ENCODE measurements around the gene THADA. TPM values are rescaled to one million over a fixed set of nuclear protein-coding genes. Genes with fewer than 3 reads are reported as not detected.
A peak's percentile ranks its signal among the peaks of the same experiment; 100 is the strongest.
"Not testable (repeated sequence)": the region's sequence is repeated elsewhere in the genome, so short reads cannot be mapped to it uniquely, and the experiment has no call there.

The THADA gene
- total RNA-seq (52.9 TPM), polyA plus RNA-seq (10 to 100 TPM; 19.1 to 23.2 (median 19.8) TPM)

- Mint-ChIP-seq H3K4me1 (peaks cover 20 to 39% (median 26%) of the 10 kb centered on the region in 4 donors), H3K9me3 (peaks cover 0 to 3% (median 0%) of the 10 kb centered on the region in 7 donors), H3K27me3 (peaks cover 22% of the 10 kb centered on the region), H3K27ac (peak within 1 kb of the TSS; percentile 98 to 100 (median 99)), H3K36me3 (peaks cover 4% of the 10 kb centered on the region), H3K4me3 (peak within 1 kb of the TSS; percentile 94 to 99 (median 96))
- Histone ChIP-seq H3K4me1 (ENCODE audit: control insufficient read depth, insufficient read depth, low read length, poor library complexity, severe bottlenecking) (peaks cover 15% of the 10 kb centered on the region), H3K27ac (ENCODE audit: insufficient read depth, low read length, poor library complexity, severe bottlenecking) (peak within 1 kb of the TSS; percentile 91), H3K27me3 (ENCODE audit: control insufficient read depth, insufficient read depth, low read length) (no peaks in the 10 kb centered on the region), H3K36me3 (ENCODE audit: control insufficient read depth, insufficient read depth, low read length) (peaks cover 9% of the 10 kb centered on the region), H3K9me3 (ENCODE audit: control insufficient read depth in 2 of 2, low read length in 2 of 2) (no peaks in the 10 kb centered on the region), H3K4me3 (ENCODE audit: low read depth, low read length) (peak within 1 kb of the TSS; percentile 95)
- DNase-seq (peak; percentile 94 to 99 (median 94)), ATAC-seq (ENCODE audit: low read depth in 2 of 2) (peak; percentile 94 to 96)
These were observed at the start of gene THADA for GRCh38 chr2:43595603-43596412. THADA (minus strand) TSS chr2:43596038; CDS start chr2:43592392, 3,646 bp downstream.

GRCh38 chr2:43643680-43644079 is 47.8 kb upstream of the THADA start:
- peaks cover 9 to 14% of the 10 kb centered on the region in 2 experiments for H3K9me3 ChIP-seq (ENCODE audit: control insufficient read depth in 2 of 2, low read length in 2 of 2)
- H3K27ac Mint-ChIP-seq = no peak overlapping the region
- H3K36me3 Mint-ChIP-seq = no peaks in the 10 kb centered on the region
- H3K36me3 ChIP-seq (ENCODE audit: control insufficient read depth, insufficient read depth, low read length) = no peaks in the 10 kb centered on the region
- H3K4me1 Mint-ChIP-seq = no peaks in the 10 kb centered on the region
- H3K27me3 ChIP-seq (ENCODE audit: control insufficient read depth, insufficient read depth, low read length) = peaks cover 33% of the 10 kb centered on the region
- no peak overlapping the region for H3K27ac ChIP-seq (ENCODE audit: insufficient read depth, low read length, poor library complexity, severe bottlenecking)
- ATAC-seq (ENCODE audit: low read depth in 2 of 2) (no peak), DNase-seq (no peak)
- no peak overlapping the region for H3K4me3 Mint-ChIP-seq
- H3K4me1 ChIP-seq (ENCODE audit: control insufficient read depth, insufficient read depth, low read length, poor library complexity, severe bottlenecking) = no peaks in the 10 kb centered on the region
- peaks cover 0 to 14% (median 4%) of the 10 kb centered on the region in 7 donors for H3K9me3 Mint-ChIP-seq
- peaks cover 38% of the 10 kb centered on the region for H3K27me3 Mint-ChIP-seq
- H3K4me3 ChIP-seq (ENCODE audit: low read depth, low read length) = no peak overlapping the region

GRCh38 chr2:43642363-43642762 is 46.5 kb upstream of the THADA start:
- H3K9me3 Mint-ChIP-seq = peaks cover 0 to 14% (median 5%) of the 10 kb centered on the region in 7 donors
- no peaks in the 10 kb centered on the region for H3K36me3 Mint-ChIP-seq
- Histone ChIP-seq H3K4me3 (ENCODE audit: low read depth, low read length) (no peak overlapping the region), H3K36me3 (ENCODE audit: control insufficient read depth, insufficient read depth, low read length) (no peaks in the 10 kb centered on the region), H3K27me3 (ENCODE audit: control insufficient read depth, insufficient read depth, low read length) (peaks cover 34% of the 10 kb centered on the region), H3K9me3 (ENCODE audit: control insufficient read depth in 2 of 2, low read length in 2 of 2) (peaks cover 9 to 14% of the 10 kb centered on the region in 2 experiments), H3K27ac (ENCODE audit: insufficient read depth, low read length, poor library complexity, severe bottlenecking) (no peak overlapping the region), H3K4me1 (ENCODE audit: control insufficient read depth, insufficient read depth, low read length, poor library complexity, severe bottlenecking) (peaks cover 3% of the 10 kb centered on the region)
- peaks cover 46% of the 10 kb centered on the region for H3K27me3 Mint-ChIP-seq
- no peak for DNase-seq
- H3K27ac Mint-ChIP-seq = no peak overlapping the region
- no peak overlapping the region for H3K4me3 Mint-ChIP-seq
- no peak for ATAC-seq (ENCODE audit: low read depth in 2 of 2)
- peaks cover 0 to 7% (median 6%) of the 10 kb centered on the region in 4 donors for H3K4me1 Mint-ChIP-seq

- Histone ChIP-seq H3K27me3 (ENCODE audit: control insufficient read depth, insufficient read depth, low read length) (peaks cover 34% of the 10 kb centered on the region), H3K27ac (ENCODE audit: insufficient read depth, low read length, poor library complexity, severe bottlenecking) (no peak within 1 kb of the TSS), H3K4me1 (ENCODE audit: control insufficient read depth, insufficient read depth, low read length, poor library complexity, severe bottlenecking) (peaks cover 12% of the 10 kb centered on the region), H3K4me3 (ENCODE audit: low read depth, low read length) (peak within 1 kb of the TSS; percentile 75), H3K36me3 (ENCODE audit: control insufficient read depth, insufficient read depth, low read length) (no peaks in the 10 kb centered on the region), H3K9me3 (ENCODE audit: control insufficient read depth in 2 of 2, low read length in 2 of 2) (peaks cover 9 to 14% of the 10 kb centered on the region in 2 experiments)
- Mint-ChIP-seq H3K4me3 (peak within 1 kb of the TSS; percentile 86 to 94 (median 88)), H3K36me3 (no peaks in the 10 kb centered on the region), H3K9me3 (peaks cover 0 to 14% (median 5%) of the 10 kb centered on the region in 7 donors), H3K4me1 (peaks cover 5 to 19% (median 14%) of the 10 kb centered on the region in 4 donors), H3K27me3 (peaks cover 67% of the 10 kb centered on the region), H3K27ac (peak within 1 kb of the TSS; percentile 57 to 96 (median 59))
- DNase-seq (peak; percentile 58 to 79 (median 70)), ATAC-seq (ENCODE audit: low read depth in 2 of 2) (peak; percentile 98 to 99)
These were observed 41.4 kb upstream of the THADA start, which contains the start of gene PLEKHH2 for GRCh38 chr2:43637030-43637803. PLEKHH2 (plus strand) TSS chr2:43637260; CDS start chr2:43644674, 7,414 bp downstream.

GRCh38 chr2:43636621-43637020 is 40.8 kb upstream of the THADA start:
- H3K4me1 ChIP-seq (ENCODE audit: control insufficient read depth, insufficient read depth, low read length, poor library complexity, severe bottlenecking) = peaks cover 12% of the 10 kb centered on the region
- no peak overlapping the region for H3K27ac ChIP-seq (ENCODE audit: insufficient read depth, low read length, poor library complexity, severe bottlenecking)
- H3K27me3 ChIP-seq (ENCODE audit: control insufficient read depth, insufficient read depth, low read length) = peaks cover 36% of the 10 kb centered on the region
- H3K4me3 ChIP-seq (ENCODE audit: low read depth, low read length) = peak overlapping the region; percentile 75
- Mint-ChIP-seq H3K27ac (peak overlapping the region; percentile 57 to 96 (median 59)), H3K4me3 (peak overlapping the region; percentile 86 to 94 (median 88)), H3K27me3 (peaks cover 66% of the 10 kb centered on the region), H3K9me3 (peaks cover 0 to 14% (median 5%) of the 10 kb centered on the region in 7 donors), H3K36me3 (no peaks in the 10 kb centered on the region), H3K4me1 (peaks cover 5 to 19% (median 14%) of the 10 kb centered on the region in 4 donors)
- peak in 1 of 3 donors; percentile 54 for DNase-seq
- H3K9me3 ChIP-seq (ENCODE audit: control insufficient read depth in 2 of 2, low read length in 2 of 2) = peaks cover 9 to 14% of the 10 kb centered on the region in 2 experiments
- peak; percentile 40 to 47 for ATAC-seq (ENCODE audit: low read depth in 2 of 2)
- no peaks in the 10 kb centered on the region for H3K36me3 ChIP-seq (ENCODE audit: control insufficient read depth, insufficient read depth, low read length)

- not testable (repeated sequence) for H3K4me3 ChIP-seq (ENCODE audit: low read depth, low read length); H3K27ac ChIP-seq (ENCODE audit: insufficient read depth, low read length, poor library complexity, severe bottlenecking); ATAC-seq (ENCODE audit: low read depth in 2 of 2); H3K36me3 ChIP-seq (ENCODE audit: control insufficient read depth, insufficient read depth, low read length); H3K27ac Mint-ChIP-seq; DNase-seq; H3K36me3 Mint-ChIP-seq
- peaks cover 0 to 14% (median 3%) of the 10 kb centered on the region in 7 donors for H3K9me3 Mint-ChIP-seq
- Histone ChIP-seq H3K4me1 (ENCODE audit: control insufficient read depth, insufficient read depth, low read length, poor library complexity, severe bottlenecking) (peaks cover 12% of the 10 kb centered on the region), H3K27me3 (ENCODE audit: control insufficient read depth, insufficient read depth, low read length) (peaks cover 36% of the 10 kb centered on the region), H3K9me3 (ENCODE audit: control insufficient read depth in 2 of 2, low read length in 2 of 2) (peaks cover 9 to 14% of the 10 kb centered on the region in 2 experiments)
- H3K4me1 Mint-ChIP-seq = peaks cover 5 to 19% (median 14%) of the 10 kb centered on the region in 4 donors
- H3K4me3 Mint-ChIP-seq = peak overlapping the region in 3 of 4 donors; percentile 12 to 88 (median 17)
- peaks cover 66% of the 10 kb centered on the region for H3K27me3 Mint-ChIP-seq
These were observed 40.3 kb upstream of the THADA start for GRCh38 chr2:43636153-43636552.

- peaks cover 12% of the 10 kb centered on the region for H3K4me1 ChIP-seq (ENCODE audit: control insufficient read depth, insufficient read depth, low read length, poor library complexity, severe bottlenecking)
- H3K27ac Mint-ChIP-seq = no peak overlapping the region
- no peak overlapping the region for H3K4me3 Mint-ChIP-seq
- DNase-seq (no peak), ATAC-seq (ENCODE audit: low read depth in 2 of 2) (no peak)
- H3K27me3 ChIP-seq (ENCODE audit: control insufficient read depth, insufficient read depth, low read length) = peaks cover 38% of the 10 kb centered on the region
- H3K36me3 ChIP-seq (ENCODE audit: control insufficient read depth, insufficient read depth, low read length) = no peaks in the 10 kb centered on the region
- H3K9me3 ChIP-seq (ENCODE audit: control insufficient read depth in 2 of 2, low read length in 2 of 2) = peaks cover 6 to 8% of the 10 kb centered on the region in 2 experiments
- H3K27me3 Mint-ChIP-seq = peaks cover 72% of the 10 kb centered on the region
- no peak overlapping the region for H3K4me3 ChIP-seq (ENCODE audit: low read depth, low read length)
- peaks cover 0 to 9% (median 3%) of the 10 kb centered on the region in 7 donors for H3K9me3 Mint-ChIP-seq
- no peak overlapping the region for H3K27ac ChIP-seq (ENCODE audit: insufficient read depth, low read length, poor library complexity, severe bottlenecking)
- peaks cover 5 to 19% (median 14%) of the 10 kb centered on the region in 4 donors for H3K4me1 Mint-ChIP-seq
- no peaks in the 10 kb centered on the region for H3K36me3 Mint-ChIP-seq
These were observed 38.9 kb upstream of the THADA start for GRCh38 chr2:43634604-43635306.
